IMR-90 (cell line): ENCODE results near the gene SLC4A2. TPM values are rescaled to one million over a fixed set of nuclear protein-coding genes. Genes with fewer than 3 reads are reported as not detected.
A peak's percentile ranks its signal among the peaks of the same experiment; 100 is the strongest.

ENCODE experiments used
- ATAC-seq: fragments of 200-7000 bp; cut with Tn5 transposase; 2 replicates; pipeline ENCODE4 v1.9.1; 2020; ENCODE audit warnings: low read depth, mild to moderate bottlenecking, moderate library complexity
- BruUV-seq: library from RNA; stranded (reverse); fragments of 400-500 nt; replicated peaks from 2 replicates; lab custom pipeline; 2021; lab: Mats Ljungman, UMichigan
- CTCF ChIA-PET: fragments of 300-600 bp; formaldehyde crosslinking; extraction: SDS; loops from one replicate; lab custom pipeline; 2021; ENCODE audit warnings: antibody characterized with exemption; lab: Yijun Ruan, JAX
- POLR2A ChIA-PET: fragments of 300-600 bp; sonication (Branson Sonifier 250); formaldehyde crosslinking; loops from one replicate; lab custom pipeline; 2022; ENCODE audit warnings: antibody characterized with exemption; ENCODE audit not compliant: unreplicated experiment; lab: Charles Lee
- DNase-seq: peaks from one replicate; pipeline ENCODE4 v3.0.0; 2013
- H2AFZ ChIP-seq: replicated peaks from 2 replicates; pipeline ENCODE3; 2013; ENCODE audit warnings: low read length, mild to moderate bottlenecking; ENCODE audit not compliant: poor library complexity
- H2AK5ac ChIP-seq: 2 replicates; pipeline ENCODE4 v1.6.1; 2013; ENCODE audit warnings: low read depth, low read length, inconsistent platforms
- H2AK9ac ChIP-seq: replicated peaks from 2 replicates; pipeline ENCODE3; 2013; ENCODE audit warnings: mild to moderate bottlenecking, low read depth, low read length, moderate library complexity; ENCODE audit not compliant: poor library complexity
- H2BK120ac ChIP-seq: 2 replicates; pipeline ENCODE4 v1.6.1; 2013; ENCODE audit warnings: low read depth, low read length, inconsistent platforms
- H2BK15ac ChIP-seq: 3 replicates; pipeline ENCODE4 v1.6.1; 2013; ENCODE audit warnings: low read depth, low read length, inconsistent platforms
- H2BK20ac ChIP-seq: 2 replicates; pipeline ENCODE4 v1.6.1; 2013; ENCODE audit warnings: low read depth, mild to moderate bottlenecking, inconsistent platforms, low read length, moderate library complexity
- H2BK5ac ChIP-seq: 2 replicates; pipeline ENCODE4 v1.6.1; 2013; ENCODE audit warnings: mild to moderate bottlenecking, low read depth, low read length, inconsistent platforms; ENCODE audit not compliant: poor library complexity, severe bottlenecking
- H3K14ac ChIP-seq: replicated peaks from 2 replicates; pipeline ENCODE4 v1.6.1; 2013; ENCODE audit warnings: low read depth, low read length, inconsistent platforms
- H3K18ac ChIP-seq: 2 replicates; pipeline ENCODE4 v1.6.1; 2013; ENCODE audit warnings: low read depth, low read length, control low read depth
- H3K23ac ChIP-seq: 2 replicates; pipeline ENCODE4 v1.6.1; 2013; ENCODE audit warnings: low read depth, low read length, inconsistent platforms
- H3K27ac ChIP-seq: 2 replicates; pipeline ENCODE4 v1.5.1; 2013; ENCODE audit warnings: mild to moderate bottlenecking, control low read depth, low read length; ENCODE audit not compliant: insufficient read depth
- H3K27me3 ChIP-seq: 2 replicates; pipeline ENCODE4 v1.6.1; 2013; ENCODE audit warnings: low read length; ENCODE audit not compliant: control insufficient read depth, insufficient read depth
- H3K36me3 ChIP-seq: 2 replicates; pipeline ENCODE4 v1.6.1; 2013; ENCODE audit warnings: low read length, mixed read lengths; ENCODE audit not compliant: control insufficient read depth, insufficient read depth
- H3K4ac ChIP-seq: 2 replicates; pipeline ENCODE4 v1.6.1; 2013; ENCODE audit warnings: low read depth, low read length, inconsistent platforms
- H3K4me1 ChIP-seq: 2 replicates; pipeline ENCODE4 v1.6.1; 2013; ENCODE audit warnings: low read length, mixed read lengths; ENCODE audit not compliant: control insufficient read depth, insufficient read depth
- H3K4me2 ChIP-seq: 2 replicates; pipeline ENCODE4 v1.6.1; 2013; ENCODE audit warnings: low read depth, mild to moderate bottlenecking, control low read depth, low read length, moderate library complexity
- H3K4me3 ChIP-seq: 2 replicates; pipeline ENCODE4 v1.5.1; 2013; ENCODE audit warnings: low read depth, mild to moderate bottlenecking, control low read depth, low read length, moderate library complexity; ENCODE audit not compliant: insufficient read depth
- H3K56ac ChIP-seq: 2 replicates; pipeline ENCODE4 v1.6.1; 2013; ENCODE audit warnings: low read length, inconsistent platforms; ENCODE audit not compliant: insufficient read depth; ENCODE audit errors: extremely low read depth
- H3K79me1 ChIP-seq, 2 experiments: 2 replicates each; pipeline ENCODE4 v1.6.1; 2013; ENCODE audit warnings: low read length in 2 of 2, inconsistent platforms in 1 of 2, low read depth in 1 of 2
- H3K9ac ChIP-seq: 2 replicates; pipeline ENCODE4 v1.6.1; 2013; ENCODE audit warnings: low read depth, low read length, control low read depth
- H3K9me1 ChIP-seq: 2 replicates; pipeline ENCODE4 v1.6.1; 2013; ENCODE audit warnings: low read length, inconsistent platforms; ENCODE audit not compliant: insufficient read depth
- H3K9me3 ChIP-seq: 2 replicates; pipeline ENCODE4 v1.6.1; 2013; ENCODE audit warnings: low read length; ENCODE audit not compliant: control insufficient read depth, insufficient read depth
- H4K20me1 ChIP-seq: 2 replicates; pipeline ENCODE4 v1.6.1; 2013; ENCODE audit warnings: low read length, inconsistent platforms; ENCODE audit not compliant: insufficient read depth
- H4K5ac ChIP-seq: 2 replicates; pipeline ENCODE4 v1.6.1; 2013; ENCODE audit warnings: mild to moderate bottlenecking, low read depth, low read length, control low read depth
- H4K8ac ChIP-seq, 2 experiments: 2 replicates each; pipeline ENCODE4 v1.6.1; 2013; ENCODE audit warnings: low read depth in 2 of 2, low read length in 2 of 2, control low read depth in 1 of 2, inconsistent platforms in 1 of 2
- H4K91ac ChIP-seq: 2 replicates; pipeline ENCODE4 v1.6.1; 2013; ENCODE audit warnings: low read depth, low read length, inconsistent platforms; ENCODE audit not compliant: insufficient read depth
- CEBPB ChIP-seq: IDR thresholded peaks from 2 replicates; pipeline ENCODE4 v1.6.1; 2012; ENCODE audit warnings: low read depth, low read length, improper control_type of control experiment
- MAFK ChIP-seq: IDR thresholded peaks from 2 replicates; pipeline ENCODE4 v1.6.1; 2012; ENCODE audit warnings: low read depth, low read length, improper control_type of control experiment
- RAD21 ChIP-seq: IDR thresholded peaks from 2 replicates; pipeline ENCODE4 v1.6.1; 2012; ENCODE audit warnings: low read length, improper control_type of control experiment
- RCOR1 ChIP-seq: IDR thresholded peaks from 2 replicates; pipeline ENCODE4 v1.6.1; 2012; ENCODE audit warnings: mild to moderate bottlenecking, low read length, improper control_type of control experiment; ENCODE audit not compliant: insufficient replicate concordance
- RFX5 ChIP-seq: IDR thresholded peaks from 2 replicates; pipeline ENCODE4 v1.8.0; 2012; ENCODE audit warnings: low read depth, mild to moderate bottlenecking, low read length, moderate library complexity
- WGBS, 2 experiments: methylation state at CpG; one replicate each; pipeline versions ENCODE4 v1.1.5 to v1.1.7; 2013; ENCODE audit warnings: missing lambda C conversion rate in 2 of 2; ENCODE audit not compliant: insufficient read length in 1 of 2; ENCODE audit errors: extremely low coverage in 2 of 2; 5-methylcytosine and 5-hydroxymethylcytosine counted together
- dilution Hi-C: fragments of 300-500 bp; cut with HindIII; formaldehyde crosslinking; loops from one replicate; pipeline ENCODE4 v1.14.3; 2018; ENCODE audit warnings: low sequenced_read_pairs; ENCODE audit not compliant: unreplicated experiment
- in situ Hi-C: fragments of 300-500 bp; cut with MboI; formaldehyde crosslinking; loops from 3 replicates; pipeline ENCODE4 v1.14.3; 2019; ENCODE audit warnings: low sequenced_read_pairs, inconsistent platforms, mixed read lengths
- intact Hi-C: fragments of 100-400 bp; cut with micrococcal nuclease; formaldehyde crosslinking; loops from 2 replicates; pipeline ENCODE4 v1.10.0; 2022
- polyA plus RNA-seq, 3 experiments: library from polyadenylated mRNA; depleted of rRNA; stranded (reverse); fragments of >200 nt; gene quantifications; 2 replicates each; pipeline ENCODE4 v1.2.3, GENCODE V29; 2012; ENCODE audit warnings: low replicate concordance in 1 of 3
- total RNA-seq: library from RNA; depleted of rRNA; stranded (reverse); fragments of >200 nt; gene quantifications from 2 replicates; pipeline ENCODE4 v1.2.3, GENCODE V29; 2012
- TF ChIP-seq, protein P1 (sequence below): fragments of 150-350 bp; IDR thresholded peaks from 2 replicates; pipeline ENCODE4 v1.6.1; 2016; ENCODE audit warnings: low read depth, mild to moderate bottlenecking, low read length, moderate library complexity, borderline replicate concordance
- TF ChIP-seq, protein P2 (sequence below): conservative IDR thresholded peaks from 2 replicates; pipeline ENCODE4 v1.5.1; 2012; ENCODE audit warnings: mild to moderate bottlenecking, low read depth, low read length, improper control_type of control experiment

SLC4A2 gene
- total and polyA plus RNA-seq, 2 of the 4 experiments (the other 2 are of a cell fraction), result 29.6 to 91.0 TPM

DNA sequence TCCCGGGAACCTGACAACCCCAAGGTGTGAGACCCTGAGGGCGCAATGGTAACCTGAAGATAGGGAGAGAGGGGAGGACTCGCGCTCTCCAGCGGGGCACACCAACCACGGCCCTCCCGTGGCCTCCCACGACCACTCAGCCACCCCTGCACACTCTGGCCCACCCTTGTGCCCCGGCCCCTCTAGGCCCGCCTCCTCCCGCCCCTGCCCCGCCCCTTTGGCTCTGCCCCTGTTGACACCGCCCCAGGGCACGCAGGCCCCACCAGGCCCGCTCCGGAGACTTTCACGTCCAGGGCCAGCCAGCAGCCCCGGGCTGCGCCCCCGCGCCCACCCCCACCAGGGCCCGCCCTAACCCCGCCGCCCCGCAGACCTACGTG, 46.0 kb upstream of the SLC4A2 start:
- intact Hi-C loops (loop anchor here (5.0 kb wide), 1 partner anchor 99 kb away; no protein-coding TSS in a partner anchor), in situ Hi-C loops (no loop called here), dilution Hi-C loops (no loop called here)
- Histone ChIP-seq H4K91ac (no peak overlapping the region), H2BK120ac (no peak overlapping the region), H3K4ac (no peak overlapping the region), H3K27me3 (peaks cover 24% of the 10 kb centered on the region), H3K14ac (no peak overlapping the region), H4K20me1 (no peaks in the 10 kb centered on the region), H2AK9ac (peak overlapping the region; percentile 42), H3K4me1 (peaks cover 10% of the 10 kb centered on the region; the same call in 1 of the 2 replicates), H4K8ac (no peak overlapping the region), H3K56ac (no peak overlapping the region), H3K18ac (no peak overlapping the region), H2AK5ac (no peak overlapping the region), H4K5ac (no peak overlapping the region), H3K4me3 (no peak overlapping the region), H3K9me1 (no peaks in the 10 kb centered on the region), H3K36me3 (no peaks in the 10 kb centered on the region), H2BK20ac (no peak overlapping the region), H2AFZ (peak overlapping the region; percentile 77), H3K9ac (no peak overlapping the region), H3K79me1 (no peaks in the 10 kb centered on the region), H2BK15ac (no peak overlapping the region), H3K27ac (no peak overlapping the region), H3K4me2 (no peak overlapping the region; the same call in 1 of the 2 replicates), H3K9me3 (no peaks in the 10 kb centered on the region), H2BK5ac (no peak overlapping the region), H3K23ac (no peak overlapping the region)
- no TSS peak for BruUV-seq
- ATAC-seq (no peak), DNase-seq (no peak)
- WGBS, 2 experiments, result 34% methylated on average over 8 of the region's 26 CpGs; no CpG with 5 or more reads in 1 of the 2 experiments
- TF ChIP-seq RAD21 (no peak), CEBPB (no peak), MAFK (no peak), RFX5 (no peak), RCOR1 (no peak)
- TF ChIP-seq, protein P1, sequence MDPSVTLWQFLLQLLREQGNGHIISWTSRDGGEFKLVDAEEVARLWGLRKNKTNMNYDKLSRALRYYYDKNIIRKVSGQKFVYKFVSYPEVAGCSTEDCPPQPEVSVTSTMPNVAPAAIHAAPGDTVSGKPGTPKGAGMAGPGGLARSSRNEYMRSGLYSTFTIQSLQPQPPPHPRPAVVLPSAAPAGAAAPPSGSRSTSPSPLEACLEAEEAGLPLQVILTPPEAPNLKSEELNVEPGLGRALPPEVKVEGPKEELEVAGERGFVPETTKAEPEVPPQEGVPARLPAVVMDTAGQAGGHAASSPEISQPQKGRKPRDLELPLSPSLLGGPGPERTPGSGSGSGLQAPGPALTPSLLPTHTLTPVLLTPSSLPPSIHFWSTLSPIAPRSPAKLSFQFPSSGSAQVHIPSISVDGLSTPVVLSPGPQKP, result no peak
- TF ChIP-seq, protein P2, sequence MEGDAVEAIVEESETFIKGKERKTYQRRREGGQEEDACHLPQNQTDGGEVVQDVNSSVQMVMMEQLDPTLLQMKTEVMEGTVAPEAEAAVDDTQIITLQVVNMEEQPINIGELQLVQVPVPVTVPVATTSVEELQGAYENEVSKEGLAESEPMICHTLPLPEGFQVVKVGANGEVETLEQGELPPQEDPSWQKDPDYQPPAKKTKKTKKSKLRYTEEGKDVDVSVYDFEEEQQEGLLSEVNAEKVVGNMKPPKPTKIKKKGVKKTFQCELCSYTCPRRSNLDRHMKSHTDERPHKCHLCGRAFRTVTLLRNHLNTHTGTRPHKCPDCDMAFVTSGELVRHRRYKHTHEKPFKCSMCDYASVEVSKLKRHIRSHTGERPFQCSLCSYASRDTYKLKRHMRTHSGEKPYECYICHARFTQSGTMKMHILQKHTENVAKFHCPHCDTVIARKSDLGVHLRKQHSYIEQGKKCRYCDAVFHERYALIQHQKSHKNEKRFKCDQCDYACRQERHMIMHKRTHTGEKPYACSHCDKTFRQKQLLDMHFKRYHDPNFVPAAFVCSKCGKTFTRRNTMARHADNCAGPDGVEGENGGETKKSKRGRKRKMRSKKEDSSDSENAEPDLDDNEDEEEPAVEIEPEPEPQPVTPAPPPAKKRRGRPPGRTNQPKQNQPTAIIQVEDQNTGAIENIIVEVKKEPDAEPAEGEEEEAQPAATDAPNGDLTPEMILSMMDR, result no peak
- POLR2A ChIA-PET, result no interaction called here
- CTCF ChIA-PET, result interaction anchor here (1.4 kb wide), 1 partner anchor 15 kb away, joined by 5 read pairs; the partner anchor contains the start of gene ABCB8
